Esophagus muscularis mucosa (tissue), 4 donors: ENCODE measurements around the gene LRSAM1. TPM values are rescaled to one million over a fixed set of nuclear protein-coding genes. Genes with fewer than 3 reads are reported as not detected.
A peak's percentile ranks its signal among the peaks of the same experiment; 100 is the strongest.

Experiments used
- DNase-seq: peaks from one replicate; pipeline ENCODE4 v3.0.0-alpha.2; 2017; ENCODE audit errors: extremely low spot score
- H3K27ac ChIP-seq, 4 donors: fragments of 200-600 bp; sonication (generic); replicated peaks in 1 of 4; 1 replicate in 3 of 4; 2 replicates in 1 of 4; pipeline ENCODE4 v1.5.1; 2016 to 2019; ENCODE audit warnings: mild to moderate bottlenecking in 1 of 4
- H3K27me3 ChIP-seq, 4 donors: fragments of 200-600 bp; sonication (generic); one replicate each; pipeline versions ENCODE4 v1.5.1 to v1.6.0; 2016 to 2019
- H3K36me3 ChIP-seq, 4 donors: fragments of 200-600 bp; sonication (generic); one replicate each; pipeline ENCODE4 v1.5.1; 2016 to 2019
- H3K4me1 ChIP-seq, 4 donors: fragments of 200-600 bp; sonication (generic); one replicate each; pipeline ENCODE4 v1.5.1; 2016 to 2019
- H3K4me3 ChIP-seq, 4 donors: fragments of 200-600 bp; sonication (generic); 1 replicate in 2 of 4; 2 replicates in 2 of 4; pipeline ENCODE4 v1.5.1; 2016 to 2019; ENCODE audit warnings: mild to moderate bottlenecking in 4 of 4, moderate library complexity in 1 of 4
- H3K9me3 ChIP-seq, 4 donors: fragments of 200-600 bp; sonication (generic); 1 replicate in 3 of 4; 2 replicates in 1 of 4; pipeline ENCODE4 v1.5.1; 2016 to 2019
- CTCF ChIP-seq, 3 experiments: fragments of 200-600 bp in 2 of 3; fragments of 450-650 bp in 1 of 3; sonication (generic) in 2 of 3; IDR thresholded peaks; one replicate each; pipeline ENCODE4 v1.5.1; 2017 to 2019; ENCODE audit warnings: antibody characterized with exemption in 3 of 3, mild to moderate bottlenecking in 2 of 3, moderate library complexity in 1 of 3
- EP300 ChIP-seq: sonication (generic); formaldehyde crosslinking; IDR thresholded peaks from one replicate; pipeline ENCODE4 v1.6.1; 2017; ENCODE audit warnings: antibody characterized with exemption
- POLR2A ChIP-seq: fragments of 450-650 bp; IDR thresholded peaks from one replicate; pipeline ENCODE4 v1.6.1; 2017; ENCODE audit warnings: antibody characterized with exemption, moderate library complexity, mild to moderate bottlenecking, low read depth
- POLR2AphosphoS5 ChIP-seq, 2 donors: sonication (generic); formaldehyde crosslinking; IDR thresholded peaks; one replicate each; pipeline ENCODE4 v1.6.1; 2017; ENCODE audit warnings: antibody characterized with exemption in 2 of 2
- WGBS: methylation state at CpG from one replicate; pipeline ENCODE4 v1.1.5; 2018; 5-methylcytosine and 5-hydroxymethylcytosine counted together
- intact Hi-C: fragments of 100-400 bp; cut with DNase I; formaldehyde crosslinking; loops from one replicate; pipeline ENCODE4 v1.15.1; 2023
- total RNA-seq, 4 donors: library from RNA; depleted of rRNA; stranded (reverse); fragments of >200 nt; gene quantifications; one replicate each; pipeline versions ENCODE4 v1.1.0 to v1.2.1, GENCODE V29; 2016

The LRSAM1 gene
- total RNA-seq, 4 donors from 2014 or later: 13.6 to 26.2 (median 18.8) TPM

GRCh38 chr9:127415141-127415540 lies 36.2 kb upstream of the LRSAM1 start:
- TF ChIP-seq EP300: no peak
- TF ChIP-seq POLR2AphosphoS5 (IDR thresholded peaks at IDR 0.05): no peak
- no peak for TF ChIP-seq POLR2A
- TF ChIP-seq CTCF (IDR thresholded peaks at IDR 0.05): no peak
- Histone ChIP-seq H3K4me1 (peaks cover 0 to 19% (median 11%) of the 10 kb centered on the region in 4 donors), H3K27ac (no peak overlapping the region), H3K36me3 (peaks cover 0 to 4% (median 0%) of the 10 kb centered on the region in 4 donors), H3K4me3 (no peak overlapping the region), H3K9me3 (no peaks in the 10 kb centered on the region), H3K27me3 (no peaks in the 10 kb centered on the region)
- DNase-seq: no peak
- intact Hi-C loops: no loop called here
- 90% methylated on average over 4 of the region's 4 CpGs for WGBS

GRCh38 chr9:127415657-127416056 lies 35.7 kb upstream of the LRSAM1 start:
- intact Hi-C loops: no loop called here
- Histone ChIP-seq H3K36me3 (peaks cover 0 to 4% (median 0%) of the 10 kb centered on the region in 4 donors), H3K9me3 (no peaks in the 10 kb centered on the region), H3K4me3 (no peak overlapping the region), H3K27ac (no peak overlapping the region), H3K27me3 (no peaks in the 10 kb centered on the region), H3K4me1 (peaks cover 0 to 19% (median 11%) of the 10 kb centered on the region in 4 donors)
- no peak for DNase-seq
- TF ChIP-seq POLR2AphosphoS5 (IDR thresholded peaks at IDR 0.05) (no peak), CTCF (IDR thresholded peaks at IDR 0.05) (no peak), POLR2A (no peak), EP300 (no peak)
- WGBS: 67% methylated on average over 1 of the region's 1 CpG

- H3K4me1 ChIP-seq: peaks cover 4 to 25% (median 17%) of the 10 kb centered on the region in 4 donors
- WGBS: 65% methylated on average over 14 of the region's 15 CpGs
- no peak overlapping the region for H3K27ac ChIP-seq
- H3K27me3 ChIP-seq: no peaks in the 10 kb centered on the region
- no peak overlapping the region for H3K4me3 ChIP-seq
- TF ChIP-seq POLR2A (no peak), EP300 (no peak), POLR2AphosphoS5 (IDR thresholded peaks at IDR 0.05) (no peak), CTCF (IDR thresholded peaks at IDR 0.05) (no peak)
- H3K9me3 ChIP-seq: no peaks in the 10 kb centered on the region
- intact Hi-C loops: no loop called here
- H3K36me3 ChIP-seq: peaks cover 0 to 4% (median 0%) of the 10 kb centered on the region in 4 donors
- no peak for DNase-seq
Measured at GRCh38 chr9:127417131-127418036, 33.9 kb upstream of the LRSAM1 start.

- no peak for DNase-seq
- no peaks in the 10 kb centered on the region for H3K9me3 ChIP-seq
- peaks cover 11 to 32% (median 24%) of the 10 kb centered on the region in 4 donors for H3K4me1 ChIP-seq
- H3K27ac ChIP-seq: no peak overlapping the region
- no peak overlapping the region for H3K4me3 ChIP-seq
- peaks cover 0 to 4% (median 0%) of the 10 kb centered on the region in 4 donors for H3K36me3 ChIP-seq
- WGBS: 40% methylated on average over 1 of the region's 12 CpGs
- TF ChIP-seq CTCF (IDR thresholded peaks at IDR 0.05): peak in 1 of 3 experiments; percentile 12
- TF ChIP-seq EP300: no peak
- no peak for TF ChIP-seq POLR2AphosphoS5 (IDR thresholded peaks at IDR 0.05)
- no peak for TF ChIP-seq POLR2A
- intact Hi-C loops: no loop called here
- H3K27me3 ChIP-seq: no peaks in the 10 kb centered on the region
Measured at GRCh38 chr9:127418037-127418471, 33.3 kb upstream of the LRSAM1 start.
